HepG2 (cell line): ENCODE measurements around the gene ANO6. TPM values are rescaled to one million over a fixed set of nuclear protein-coding genes. Genes with fewer than 3 reads are reported as not detected.
A peak's percentile ranks its signal among the peaks of the same experiment; 100 is the strongest.

Experiments
- ATAC-seq: fragments of 200-7000 bp; cut with Tn5 transposase; 3 replicates; pipeline ENCODE4 v1.9.1; 2020; ENCODE audit warnings: mild to moderate bottlenecking, moderate library complexity
- BruUV-seq: library from RNA; stranded (reverse); fragments of 400-500 nt; replicated peaks from 2 replicates; lab custom pipeline; 2021; lab: Mats Ljungman, UMichigan
- CTCF ChIA-PET: fragments of 300-600 bp; formaldehyde crosslinking; extraction: SDS; loops from one replicate; lab custom pipeline; 2021; ENCODE audit warnings: low total read pairs, inconsistent platforms, low intra/inter-chr PET ratio; lab: Yijun Ruan, JAX
- POLR2A ChIA-PET: fragments of 350-600 bp; sonication (Branson Sonifier 250); formaldehyde crosslinking; loops from one replicate; lab custom pipeline; 2020; ENCODE audit warnings: antibody characterized with exemption, inconsistent platforms; lab: Yijun Ruan, JAX
- DNase-seq: peaks from one replicate; pipeline ENCODE4 v3.0.0-alpha.2; 2015; ENCODE audit warnings: low spot score
- FAIRE-seq: peaks from 3 replicates; lab custom pipeline; 2011; peaks lifted over from hg19 to GRCh38; lab: Jason Lieb, UNC
- H2AFZ ChIP-seq: one replicate; pipeline ENCODE4 v1.6.1; 2011; ENCODE audit warnings: low read length, inconsistent platforms
- H3K27ac ChIP-seq: fragments of 300-600 bp; 3 replicates; pipeline ENCODE4 v1.8.0; 2011; ENCODE audit warnings: mixed run types, mild to moderate bottlenecking, mixed read lengths, low read length, inconsistent platforms; ENCODE audit not compliant: insufficient read depth; ENCODE audit errors: extremely low read length
- H3K27me3 ChIP-seq, 2 experiments: fragments of 200-600 bp in 1 of 2; 2 replicates in 1 of 2; 3 replicates in 1 of 2; pipeline versions ENCODE4 v1.6.0 to v1.8.0; 2011; ENCODE audit warnings: low read length in 2 of 2, mild to moderate bottlenecking in 2 of 2, moderate library complexity in 2 of 2, inconsistent platforms in 1 of 2; ENCODE audit not compliant: insufficient read depth in 2 of 2, control insufficient read depth in 1 of 2
- H3K36me3 ChIP-seq, 2 experiments: fragments of 200-600 bp in 1 of 2; replicated peaks in 1 of 2; 2 replicates in 1 of 2; 3 replicates in 1 of 2; pipeline versions ENCODE4 v1.5.1 to v1.8.0; 2011; ENCODE audit warnings: low read length in 2 of 2, inconsistent platforms in 1 of 2; ENCODE audit not compliant: insufficient read depth in 2 of 2, control insufficient read depth in 1 of 2
- H3K4me1 ChIP-seq: 2 replicates; pipeline ENCODE4 v1.5.1; 2012; ENCODE audit warnings: low read length, inconsistent platforms; ENCODE audit not compliant: insufficient read depth
- H3K4me2 ChIP-seq: 2 replicates; pipeline ENCODE4 v1.6.0; 2011; ENCODE audit warnings: low read depth, low read length, inconsistent platforms
- H3K4me3 ChIP-seq, 3 experiments: fragments of 200-600 bp in 1 of 3; sonication (generic), shearing (Covaris generic) in 1 of 3; replicated peaks in 1 of 3; 2 replicates each; pipeline ENCODE4 v1.5.1; 2011 to 2016; ENCODE audit warnings: low read length in 3 of 3, inconsistent platforms in 2 of 3, low read depth in 2 of 3, mild to moderate bottlenecking in 2 of 3, control low read depth in 1 of 3, mixed read lengths in 1 of 3; ENCODE audit not compliant: insufficient read depth in 1 of 3
- H3K79me2 ChIP-seq: one replicate; pipeline ENCODE4 v1.6.1; 2011; ENCODE audit warnings: low read length, inconsistent platforms; ENCODE audit not compliant: insufficient read depth
- H3K9ac ChIP-seq: 2 replicates; pipeline ENCODE4 v1.6.0; 2011; ENCODE audit warnings: mild to moderate bottlenecking, low read depth, low read length, inconsistent platforms; ENCODE audit not compliant: insufficient read depth
- H3K9me3 ChIP-seq: 2 replicates; pipeline ENCODE4 v1.5.1; 2012; ENCODE audit warnings: mild to moderate bottlenecking, low read length
- H4K20me1 ChIP-seq: 2 replicates; pipeline ENCODE4 v1.6.0; 2011; ENCODE audit warnings: inconsistent platforms, mild to moderate bottlenecking, low read length, moderate library complexity; ENCODE audit not compliant: insufficient read depth
- GATAD2A ChIP-seq: IDR thresholded peaks from 2 replicates; pipeline ENCODE4 v1.6.1; 2016
- MATR3 ChIP-seq: sonication (generic); formaldehyde crosslinking; IDR thresholded peaks from 2 replicates; pipeline ENCODE4 v1.4.0; 2020; ENCODE audit warnings: missing genetic modification reagents
- NFIC ChIP-seq: IDR thresholded peaks from 2 replicates; pipeline ENCODE4 v1.6.1; 2012; ENCODE audit warnings: mild to moderate bottlenecking, low read length, inconsistent platforms
- ZNF232 ChIP-seq: sonication (generic); formaldehyde crosslinking; IDR thresholded peaks from 2 replicates; pipeline ENCODE4 v1.4.0; 2020; ENCODE audit warnings: missing genetic modification reagents, borderline replicate concordance
- WGBS: methylation state at CpG from one replicate; pipeline ENCODE4 v1.1.6; 2017; ENCODE audit warnings: low lambda C conversion rate; 5-methylcytosine and 5-hydroxymethylcytosine counted together
- in situ Hi-C: cut with HindIII; loops from 2 replicates; pipeline ENCODE4 v1.10.0; 2017; ENCODE audit warnings: low pct_unique_long_range_greater_than_20kb; ENCODE audit not compliant: extremely low pct_ligation_motif_present
- intact Hi-C: fragments of 100-400 bp; cut with micrococcal nuclease; formaldehyde crosslinking; loops from one replicate; pipeline ENCODE4 v1.10.0; 2022; ENCODE audit not compliant: unreplicated experiment
- polyA plus RNA-seq, 8 experiments: library from polyadenylated mRNA; depleted of rRNA in 3 of 8; stranded (reverse) in 7 of 8; unstranded in 1 of 8; fragments of >200 nt; fragmentation: Illumina TruSeq in 4 of 8; extraction: Trizol in 4 of 8; gene quantifications; 2 replicates each; pipeline versions ENCODE4 v1.2.1 to v1.2.3, GENCODE V29; 2011 to 2016; ENCODE audit warnings: low read depth in 4 of 8, missing spikeins in 1 of 8, mixed read lengths in 1 of 8; ENCODE audit not compliant: insufficient read depth in 1 of 8
- total RNA-seq, 5 experiments: library from RNA; depleted of rRNA; stranded (reverse); fragments of >200 nt; fragmentation: Illumina TruSeq; extraction: Trizol; gene quantifications; 2 replicates each; pipeline ENCODE4 v1.2.3, GENCODE V29; 2016; ENCODE audit warnings: low read depth in 1 of 5
- TF ChIP-seq, protein P1 (sequence below): sonication (generic); formaldehyde crosslinking; IDR thresholded peaks from 2 replicates; pipeline ENCODE4 v1.9.0; 2022; ENCODE audit warnings: low read depth, missing genetic modification reagents
- TF ChIP-seq, protein P2 (sequence below): IDR thresholded peaks from 2 replicates; pipeline ENCODE4 v1.6.1; 2012; ENCODE audit warnings: low read depth, low read length, improper control_type of control experiment

The ANO6 gene
- total and polyA plus RNA-seq, 2 of the 13 experiments (the other 11 are each of a cell fraction or from before 2014, with no cell fraction given), result 37.8 to 57.1 TPM

DNA sequence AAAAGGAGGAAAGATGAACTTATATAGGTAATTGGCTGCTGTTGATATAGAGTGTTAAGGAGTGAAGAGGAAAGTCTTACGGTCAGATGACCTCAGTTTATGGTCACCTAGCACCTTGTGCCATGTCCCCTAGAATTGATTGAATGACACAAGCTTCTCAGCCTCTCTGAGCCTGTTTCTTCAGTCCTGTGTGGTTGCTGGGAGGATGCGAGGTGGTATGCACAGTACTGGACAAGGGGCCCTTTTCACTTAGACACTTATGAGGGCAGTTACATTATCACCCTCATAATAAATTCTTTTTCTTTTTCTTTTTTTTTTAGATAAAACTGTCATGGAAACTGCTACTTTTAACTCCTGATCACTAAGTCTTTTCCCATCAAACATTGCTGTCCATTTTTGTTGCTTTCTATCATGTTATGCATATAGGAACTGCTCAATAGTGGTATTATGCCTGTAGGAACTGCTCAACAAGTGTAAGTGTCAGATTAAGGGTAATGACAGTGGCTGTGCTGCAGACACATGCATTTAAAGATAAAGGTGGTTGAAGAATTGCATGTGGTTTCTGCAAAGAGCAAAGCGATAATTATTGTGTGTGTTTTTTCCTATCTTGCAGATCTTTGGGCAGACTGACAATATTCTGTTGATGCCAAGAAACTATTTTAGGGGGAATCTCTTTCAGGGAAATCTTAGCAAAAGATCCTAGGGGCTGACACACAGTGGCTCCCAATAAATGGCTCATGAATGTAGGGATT is 11.6 kb downstream of the ANO6 start (continued):
- no peak for TF ChIP-seq NFIC
- TF ChIP-seq ZNF232, result no peak

DNA sequence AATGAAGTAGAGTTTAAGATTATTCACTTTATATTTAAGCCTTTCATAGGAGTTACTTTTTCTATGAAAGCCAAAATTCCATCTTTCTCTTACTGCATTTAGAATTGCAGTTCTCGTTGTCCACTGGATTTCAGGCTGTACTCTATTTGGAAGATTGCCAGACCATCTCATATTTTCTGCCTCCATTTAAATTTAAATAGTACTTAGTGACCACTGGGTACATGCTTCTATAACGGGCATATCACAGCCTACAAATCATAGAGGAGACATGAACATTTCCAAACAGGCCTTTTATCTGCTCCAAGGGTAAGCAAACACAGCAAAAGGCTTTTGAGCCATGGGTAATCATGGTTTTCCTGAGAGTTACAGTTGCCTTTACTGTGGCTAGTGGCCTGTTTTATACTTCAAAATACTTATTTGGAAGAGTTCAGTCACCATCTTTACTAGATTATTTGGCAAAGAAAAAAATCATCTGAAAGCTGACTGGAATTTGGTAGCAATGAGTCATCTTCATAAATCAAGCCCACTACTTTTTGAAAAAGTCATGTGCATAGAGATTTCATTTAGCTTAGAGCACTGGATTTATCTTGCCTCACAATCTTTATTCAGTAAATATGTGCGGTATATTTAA is 15.7 kb downstream of the ANO6 start:
- H3K4me3 ChIP-seq, result no peak overlapping the region
- ATAC-seq (peak; percentile 34), DNase-seq (peak; percentile 65), FAIRE-seq (peak; percentile 64)
- H3K4me2 ChIP-seq, result no peak overlapping the region; the same call in 1 of the 2 replicates
- BruUV-seq, result no TSS peak
- in situ Hi-C loops (no loop called here), intact Hi-C loops (loop anchor here (1.0 kb wide), 1 partner anchor 15 kb away; the partner anchor contains the start of gene ANO6)
- WGBS, result 47% methylated on average over 3 of the region's 3 CpGs
- peak overlapping the region; percentile 67 for H3K27ac ChIP-seq
- no peak overlapping the region for H2AFZ ChIP-seq
- H3K9me3 ChIP-seq, result no peaks in the 10 kb centered on the region
- H4K20me1 ChIP-seq, result peaks cover 5% of the 10 kb centered on the region; the same call in 1 of the 2 replicates
- H3K36me3 ChIP-seq, result 0 out of 5 replicates have a peak, but pooled peaks cover 0 to 8% of the 10 kb centered on the region in 2 experiments
- no peaks in the 10 kb centered on the region for H3K27me3 ChIP-seq
- POLR2A ChIA-PET, result interaction anchor here (1.8 to 2.4 kb wide), 2 partner anchors 14 to 16 kb away, joined by 8 to 9 read pairs; partner anchors contain the start of gene ANO6
- no peak overlapping the region for H3K9ac ChIP-seq
- H3K79me2 ChIP-seq, result peaks cover 44% of the 10 kb centered on the region
- CTCF ChIA-PET, result no interaction called here
- TF ChIP-seq, protein P1, sequence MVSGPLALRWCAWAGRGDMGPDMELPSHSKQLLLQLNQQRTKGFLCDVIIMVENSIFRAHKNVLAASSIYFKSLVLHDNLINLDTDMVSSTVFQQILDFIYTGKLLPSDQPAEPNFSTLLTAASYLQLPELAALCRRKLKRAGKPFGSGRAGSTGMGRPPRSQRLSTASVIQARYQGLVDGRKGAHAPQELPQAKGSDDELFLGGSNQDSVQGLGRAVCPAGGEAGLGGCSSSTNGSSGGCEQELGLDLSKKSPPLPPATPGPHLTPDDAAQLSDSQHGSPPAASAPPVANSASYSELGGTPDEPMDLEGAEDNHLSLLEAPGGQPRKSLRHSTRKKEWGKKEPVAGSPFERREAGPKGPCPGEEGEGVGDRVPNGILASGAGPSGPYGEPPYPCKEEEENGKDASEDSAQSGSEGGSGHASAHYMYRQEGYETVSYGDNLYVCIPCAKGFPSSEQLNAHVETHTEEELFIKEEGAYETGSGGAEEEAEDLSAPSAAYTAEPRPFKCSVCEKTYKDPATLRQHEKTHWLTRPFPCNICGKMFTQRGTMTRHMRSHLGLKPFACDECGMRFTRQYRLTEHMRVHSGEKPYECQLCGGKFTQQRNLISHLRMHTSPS (CRISPR knock-in tag), result no peak
- TF ChIP-seq MATR3 (CRISPR knock-in tag), result no peak
- TF ChIP-seq, protein P2, sequence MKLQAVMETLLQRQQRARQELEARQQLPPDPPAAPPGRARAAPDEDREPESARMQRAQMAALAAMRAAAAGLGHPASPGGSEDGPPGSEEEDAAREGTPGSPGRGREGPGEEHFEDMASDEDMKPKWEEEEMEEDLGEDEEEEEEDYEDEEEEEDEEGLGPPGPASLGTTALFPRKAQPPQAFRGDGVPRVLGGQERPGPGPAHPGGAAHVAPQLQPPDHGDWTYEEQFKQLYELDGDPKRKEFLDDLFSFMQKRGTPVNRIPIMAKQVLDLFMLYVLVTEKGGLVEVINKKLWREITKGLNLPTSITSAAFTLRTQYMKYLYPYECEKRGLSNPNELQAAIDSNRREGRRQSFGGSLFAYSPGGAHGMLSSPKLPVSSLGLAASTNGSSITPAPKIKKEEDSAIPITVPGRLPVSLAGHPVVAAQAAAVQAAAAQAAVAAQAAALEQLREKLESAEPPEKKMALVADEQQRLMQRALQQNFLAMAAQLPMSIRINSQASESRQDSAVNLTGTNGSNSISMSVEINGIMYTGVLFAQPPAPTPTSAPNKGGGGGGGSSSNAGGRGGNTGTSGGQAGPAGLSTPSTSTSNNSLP, result peak; percentile 49; the same call in 1 of the 2 replicates
- TF ChIP-seq GATAD2A (CRISPR knock-in tag), result 0 out of 2 replicates have a peak, but pooled peaks have one; percentile 12
- peaks cover 56% of the 10 kb centered on the region for H3K4me1 ChIP-seq
